ENCODE results near the gene DUSP22. TPM values are rescaled to one million over a fixed set of nuclear protein-coding genes. Genes with fewer than 3 reads are reported as not detected.

The DUSP22 gene
- polyA plus RNA-seq, 1 experiment: 5.4 TPM

DNA sequence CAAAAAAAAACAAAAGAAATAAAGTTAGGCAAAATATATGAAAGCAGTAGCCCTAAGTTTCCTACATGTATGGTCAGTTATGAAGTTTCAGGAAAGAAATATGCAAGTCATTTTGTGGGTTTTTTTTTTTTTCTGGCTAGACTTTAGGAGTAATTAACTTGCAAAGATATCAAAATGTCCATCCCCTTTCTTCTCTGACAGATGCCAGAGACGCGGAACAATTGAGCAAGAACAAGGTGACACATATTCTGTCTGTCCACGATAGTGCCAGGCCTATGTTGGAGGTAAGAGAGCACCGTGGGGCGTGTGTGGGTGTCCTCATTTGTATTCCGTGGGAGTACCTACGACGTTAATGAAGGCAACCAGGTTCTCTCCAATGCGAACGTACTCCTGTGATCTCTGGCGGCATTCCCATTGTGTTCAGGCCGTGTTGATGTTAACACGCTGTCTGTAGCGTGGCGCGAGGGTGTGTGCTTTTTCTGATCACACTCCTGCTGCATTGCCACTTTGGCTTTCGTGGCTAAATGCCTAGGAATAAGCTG lies 19.5 kb downstream of the DUSP22 start:
- H3K4me3 ChIP-seq (ENCODE audit: low read depth, low read length): no peak overlapping the region
- DNase-seq (ENCODE audit: low read depth, low spot score): no peak
- H3K9me3 ChIP-seq (ENCODE audit: control insufficient read depth, insufficient read depth, low read length): peaks cover 33% of the 10 kb centered on the region
- H3K27me3 ChIP-seq (ENCODE audit: control insufficient read depth, insufficient read depth, low read length): no peaks in the 10 kb centered on the region
- ChIA-PET CTCF (no interaction called here), POLR2A (no interaction called here)
- H3K27ac ChIP-seq (ENCODE audit: low read depth, low read length): no peak overlapping the region
- TF ChIP-seq CTCF (IDR thresholded peaks at IDR 0.05; ENCODE audit: low read depth, low read length): no peak

DNA sequence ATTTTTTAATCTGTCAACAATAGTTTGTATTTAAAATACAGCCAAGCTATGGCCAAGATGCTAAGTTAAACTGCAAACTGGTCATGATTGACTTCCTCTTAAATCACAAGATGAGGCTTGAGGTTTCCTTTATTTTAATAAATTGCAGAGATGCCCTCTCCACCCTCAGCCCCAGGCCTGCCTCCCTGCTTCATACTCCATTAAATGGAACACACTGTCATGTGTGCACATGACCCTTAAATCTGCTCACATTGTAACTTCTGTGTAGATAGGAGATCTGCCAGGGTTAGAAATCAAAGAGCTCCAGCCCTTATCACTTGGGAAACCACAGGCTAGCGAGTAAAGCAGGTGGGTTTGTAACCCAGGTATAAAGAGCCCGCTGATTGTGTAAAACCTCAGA lies 20.8 kb downstream of the DUSP22 start:
- Histone ChIP-seq H3K4me3 (ENCODE audit: low read depth, low read length) (no peak overlapping the region), H3K27ac (ENCODE audit: low read depth, low read length) (no peak overlapping the region), H3K9me3 (ENCODE audit: control insufficient read depth, insufficient read depth, low read length) (peaks cover 32% of the 10 kb centered on the region), H3K27me3 (ENCODE audit: control insufficient read depth, insufficient read depth, low read length) (no peaks in the 10 kb centered on the region)
- no peak for TF ChIP-seq CTCF (IDR thresholded peaks at IDR 0.05; ENCODE audit: low read depth, low read length)
- ChIA-PET CTCF (no interaction called here), POLR2A (no interaction called here)
- no peak for DNase-seq (ENCODE audit: low read depth, low spot score)

DNA sequence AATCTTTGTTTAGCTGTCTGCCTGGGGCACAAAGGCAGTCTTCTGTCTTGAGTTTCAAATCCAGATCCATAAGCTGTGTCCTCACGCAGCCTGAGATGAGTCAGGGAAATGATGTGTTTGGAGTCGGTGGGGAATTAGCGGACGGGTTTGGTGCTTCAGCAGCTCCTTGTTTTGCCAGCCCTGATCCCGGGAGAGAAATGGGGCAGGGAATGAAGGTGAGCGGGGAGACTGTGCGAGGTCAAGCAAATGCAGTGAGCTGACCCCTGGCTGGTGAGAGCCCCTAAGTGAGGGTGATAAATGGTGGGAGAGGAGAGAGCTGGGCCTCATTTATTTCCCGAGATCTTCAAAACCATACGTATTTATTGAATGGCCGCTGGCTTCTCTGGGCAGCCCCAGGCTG lies 21.6 kb downstream of the DUSP22 start:
- Histone ChIP-seq H3K4me3 (ENCODE audit: low read depth, low read length) (no peak overlapping the region), H3K27me3 (ENCODE audit: control insufficient read depth, insufficient read depth, low read length) (no peaks in the 10 kb centered on the region), H3K27ac (ENCODE audit: low read depth, low read length) (no peak overlapping the region), H3K9me3 (ENCODE audit: control insufficient read depth, insufficient read depth, low read length) (peaks cover 31% of the 10 kb centered on the region)
- ChIA-PET POLR2A (no interaction called here), CTCF (no interaction called here)
- no peak for TF ChIP-seq CTCF (IDR thresholded peaks at IDR 0.05; ENCODE audit: low read depth, low read length)
- DNase-seq (ENCODE audit: low read depth, low spot score): no peak

- Histone ChIP-seq H3K27me3 (ENCODE audit: control insufficient read depth, insufficient read depth, low read length) (no peaks in the 10 kb centered on the region), H3K9me3 (ENCODE audit: control insufficient read depth, insufficient read depth, low read length) (peaks cover 30% of the 10 kb centered on the region), H3K4me3 (ENCODE audit: low read depth, low read length) (no peak overlapping the region), H3K27ac (ENCODE audit: low read depth, low read length) (no peak overlapping the region)
- DNase-seq (ENCODE audit: low read depth, low spot score): no peak
- TF ChIP-seq CTCF (IDR thresholded peaks at IDR 0.05; ENCODE audit: low read depth, low read length): no peak
- ChIA-PET POLR2A (no interaction called here), CTCF (no interaction called here)
Measured at GRCh38 chr6:314377-314776, 22.1 kb downstream of the DUSP22 start.

- Histone ChIP-seq H3K4me3 (ENCODE audit: low read depth, low read length) (no peak overlapping the region), H3K27ac (ENCODE audit: low read depth, low read length) (no peak overlapping the region), H3K27me3 (ENCODE audit: control insufficient read depth, insufficient read depth, low read length) (no peaks in the 10 kb centered on the region), H3K9me3 (ENCODE audit: control insufficient read depth, insufficient read depth, low read length) (peaks cover 30% of the 10 kb centered on the region)
- CTCF ChIA-PET: no interaction called here
- POLR2A ChIA-PET: no interaction called here
- DNase-seq (ENCODE audit: low read depth, low spot score): no peak
- TF ChIP-seq CTCF (IDR thresholded peaks at IDR 0.05; ENCODE audit: low read depth, low read length): no peak
Measured at GRCh38 chr6:315226-315625, 22.9 kb downstream of the DUSP22 start.

Data from AG04450 (cell line).